Lower lobe of right lung (tissue), 2 donors: Measurements from ENCODE around the gene GRIK5. TPM values are rescaled to one million over a fixed set of nuclear protein-coding genes. Genes with fewer than 3 reads are reported as not detected.

Source experiments
- ATAC-seq, 2 donors: fragments of 200-7000 bp; cut with Tn5 transposase; one replicate each; pipeline ENCODE4 v1.9.1; 2020 to 2022; ENCODE audit warnings: mild to moderate bottlenecking in 2 of 2, moderate library complexity in 2 of 2
- DNase-seq: peaks from one replicate; pipeline ENCODE4 v3.0.0-alpha.2; 2020
- H3K27ac ChIP-seq: fragments of 200-600 bp; one replicate; pipeline ENCODE4 v1.8.0; 2022
- H3K27me3 ChIP-seq: fragments of 200-600 bp; one replicate; pipeline ENCODE4 v1.8.0; 2022; ENCODE audit warnings: low read depth
- H3K36me3 ChIP-seq: fragments of 200-600 bp; one replicate; pipeline ENCODE4 v1.8.0; 2022; ENCODE audit warnings: mild to moderate bottlenecking
- H3K4me1 ChIP-seq: fragments of 200-600 bp; one replicate; pipeline ENCODE4 v1.8.0; 2022
- H3K4me3 ChIP-seq: fragments of 200-600 bp; one replicate; pipeline ENCODE4 v1.8.0; 2022; ENCODE audit warnings: mild to moderate bottlenecking
- H3K9me3 ChIP-seq: fragments of 200-600 bp; one replicate; pipeline ENCODE4 v1.8.0; 2022
- intact Hi-C: fragments of 100-400 bp; cut with DNase I; formaldehyde crosslinking; loops from one replicate; pipeline ENCODE4 v1.11.0; 2022
- total RNA-seq: library from RNA; stranded (reverse); fragmentation: NEBNext Ultra II Directional; extraction: Animal tissue kit (Norgen Biotek cat#: 25700); gene quantifications from one replicate; pipeline ENCODE4 v1.2.1, GENCODE V29; 2021
- TF ChIP-seq, protein P1 (sequence below): fragments of 200-600 bp; IDR thresholded peaks from one replicate; pipeline ENCODE4 v1.8.0; 2022; ENCODE audit warnings: antibody characterized with exemption, mild to moderate bottlenecking
- donor health status: DM: no; HTN: yes; CAD: no; lungs with severe emphysema.

Gene GRIK5
- total RNA-seq, 1 donor from 2014 or later, result 0.41 TPM

DNA sequence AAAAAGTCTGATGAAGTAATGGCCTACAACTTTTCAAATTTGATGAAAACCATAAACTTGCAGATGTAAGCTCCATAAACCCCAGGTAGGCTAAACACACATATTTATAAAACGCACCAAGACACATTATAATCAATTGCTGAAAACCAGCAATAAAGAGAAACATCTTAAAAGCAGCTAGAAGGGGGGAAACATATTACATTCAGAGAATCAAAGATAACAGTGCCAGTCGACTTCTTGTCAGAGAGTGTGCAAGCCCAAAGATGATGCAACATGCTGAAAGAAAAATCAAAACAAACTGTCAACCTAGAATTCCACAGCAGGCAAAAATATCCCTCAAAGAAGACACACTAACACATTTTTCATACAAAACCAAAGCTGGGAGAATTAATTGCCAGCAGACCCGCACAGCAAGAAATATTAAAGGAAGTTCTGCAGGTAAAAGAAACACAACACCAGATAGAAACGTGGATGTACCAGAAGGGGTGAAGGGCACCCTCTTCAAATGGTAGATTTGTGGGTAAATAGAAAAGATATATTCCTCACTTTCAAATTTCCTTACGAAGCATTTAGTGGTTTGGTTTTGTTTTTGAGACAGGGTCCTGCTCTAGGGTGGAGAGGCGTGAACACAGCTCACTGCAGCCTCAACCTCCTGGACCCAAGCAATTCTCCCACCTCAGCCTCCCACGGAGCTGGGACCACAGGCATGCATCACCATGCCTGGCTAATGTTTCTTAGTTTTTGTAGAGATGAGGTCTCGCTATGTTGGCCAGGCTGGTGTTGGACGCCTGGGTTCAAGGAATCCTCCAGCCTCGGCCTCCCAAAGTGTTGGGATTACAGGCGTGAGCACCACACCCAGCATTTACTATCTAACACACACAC lies 59.5 kb downstream of the GRIK5 start:
- H3K36me3 ChIP-seq, result no peaks in the 10 kb centered on the region
- ATAC-seq (no peak), DNase-seq (no peak)
- no peaks in the 10 kb centered on the region for H3K9me3 ChIP-seq
- TF ChIP-seq, protein P1, sequence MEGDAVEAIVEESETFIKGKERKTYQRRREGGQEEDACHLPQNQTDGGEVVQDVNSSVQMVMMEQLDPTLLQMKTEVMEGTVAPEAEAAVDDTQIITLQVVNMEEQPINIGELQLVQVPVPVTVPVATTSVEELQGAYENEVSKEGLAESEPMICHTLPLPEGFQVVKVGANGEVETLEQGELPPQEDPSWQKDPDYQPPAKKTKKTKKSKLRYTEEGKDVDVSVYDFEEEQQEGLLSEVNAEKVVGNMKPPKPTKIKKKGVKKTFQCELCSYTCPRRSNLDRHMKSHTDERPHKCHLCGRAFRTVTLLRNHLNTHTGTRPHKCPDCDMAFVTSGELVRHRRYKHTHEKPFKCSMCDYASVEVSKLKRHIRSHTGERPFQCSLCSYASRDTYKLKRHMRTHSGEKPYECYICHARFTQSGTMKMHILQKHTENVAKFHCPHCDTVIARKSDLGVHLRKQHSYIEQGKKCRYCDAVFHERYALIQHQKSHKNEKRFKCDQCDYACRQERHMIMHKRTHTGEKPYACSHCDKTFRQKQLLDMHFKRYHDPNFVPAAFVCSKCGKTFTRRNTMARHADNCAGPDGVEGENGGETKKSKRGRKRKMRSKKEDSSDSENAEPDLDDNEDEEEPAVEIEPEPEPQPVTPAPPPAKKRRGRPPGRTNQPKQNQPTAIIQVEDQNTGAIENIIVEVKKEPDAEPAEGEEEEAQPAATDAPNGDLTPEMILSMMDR, result no peak
- H3K27me3 ChIP-seq, result no peaks in the 10 kb centered on the region
- intact Hi-C loops, result no loop called here
- H3K4me3 ChIP-seq, result no peak overlapping the region
- H3K4me1 ChIP-seq, result no peaks in the 10 kb centered on the region
- no peak overlapping the region for H3K27ac ChIP-seq

DNA sequence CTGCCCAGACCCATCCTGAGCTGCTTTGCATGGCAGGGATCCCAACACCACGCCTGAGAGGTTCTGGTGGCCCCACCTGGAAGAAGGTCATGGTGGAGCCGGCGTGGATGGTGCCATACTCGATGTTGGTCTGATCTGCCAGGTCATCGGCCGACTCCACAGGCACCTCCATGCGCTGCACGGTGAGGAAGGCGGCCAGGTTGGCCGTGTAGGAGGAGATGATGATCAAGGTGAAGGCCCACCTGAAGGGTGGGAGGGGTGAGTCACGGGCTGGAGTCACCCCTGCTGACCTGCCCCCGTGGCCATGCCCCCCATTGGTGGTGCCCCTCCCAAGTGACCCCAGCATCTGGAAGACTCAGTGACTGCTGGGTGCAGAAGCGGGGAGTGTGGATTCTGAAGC lies 63.4 kb downstream of the GRIK5 start:
- no peaks in the 10 kb centered on the region for H3K36me3 ChIP-seq
- ATAC-seq, result no peak
- TF ChIP-seq, protein P1, result no peak
- no peaks in the 10 kb centered on the region for H3K4me1 ChIP-seq
- H3K4me3 ChIP-seq, result no peak overlapping the region
- H3K27ac ChIP-seq, result no peak overlapping the region
- intact Hi-C loops, result no loop called here
- H3K27me3 ChIP-seq, result peaks cover 3% of the 10 kb centered on the region
- DNase-seq, result no peak
- no peaks in the 10 kb centered on the region for H3K9me3 ChIP-seq

DNA sequence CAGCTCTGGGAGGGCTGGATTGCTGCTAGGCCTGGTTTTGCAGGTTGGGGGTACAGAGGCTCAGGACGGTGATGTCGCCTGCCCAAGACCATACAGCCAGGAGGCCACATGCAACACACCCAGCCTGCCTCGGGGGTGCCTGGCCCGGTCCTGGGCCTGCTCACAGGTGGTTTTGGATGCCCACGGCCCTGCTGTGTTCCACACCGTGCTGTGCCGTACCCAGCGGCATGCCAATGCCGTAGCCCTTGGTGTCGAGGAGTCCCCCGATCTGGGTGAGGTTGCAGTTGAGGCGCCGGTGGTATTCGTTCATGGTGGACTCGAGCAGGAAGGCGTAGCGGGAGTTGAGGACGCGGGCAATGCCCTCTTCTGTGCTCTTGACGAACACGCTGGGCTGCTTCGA lies 64.5 kb downstream of the GRIK5 start:
- Histone ChIP-seq H3K36me3 (no peaks in the 10 kb centered on the region), H3K27me3 (peaks cover 13% of the 10 kb centered on the region), H3K9me3 (no peaks in the 10 kb centered on the region), H3K4me1 (no peaks in the 10 kb centered on the region), H3K4me3 (no peak overlapping the region), H3K27ac (no peak overlapping the region)
- DNase-seq (no peak), ATAC-seq (peak in 1 of 2 donors; percentile 26)
- TF ChIP-seq, protein P1, result no peak
- intact Hi-C loops, result no loop called here

DNA sequence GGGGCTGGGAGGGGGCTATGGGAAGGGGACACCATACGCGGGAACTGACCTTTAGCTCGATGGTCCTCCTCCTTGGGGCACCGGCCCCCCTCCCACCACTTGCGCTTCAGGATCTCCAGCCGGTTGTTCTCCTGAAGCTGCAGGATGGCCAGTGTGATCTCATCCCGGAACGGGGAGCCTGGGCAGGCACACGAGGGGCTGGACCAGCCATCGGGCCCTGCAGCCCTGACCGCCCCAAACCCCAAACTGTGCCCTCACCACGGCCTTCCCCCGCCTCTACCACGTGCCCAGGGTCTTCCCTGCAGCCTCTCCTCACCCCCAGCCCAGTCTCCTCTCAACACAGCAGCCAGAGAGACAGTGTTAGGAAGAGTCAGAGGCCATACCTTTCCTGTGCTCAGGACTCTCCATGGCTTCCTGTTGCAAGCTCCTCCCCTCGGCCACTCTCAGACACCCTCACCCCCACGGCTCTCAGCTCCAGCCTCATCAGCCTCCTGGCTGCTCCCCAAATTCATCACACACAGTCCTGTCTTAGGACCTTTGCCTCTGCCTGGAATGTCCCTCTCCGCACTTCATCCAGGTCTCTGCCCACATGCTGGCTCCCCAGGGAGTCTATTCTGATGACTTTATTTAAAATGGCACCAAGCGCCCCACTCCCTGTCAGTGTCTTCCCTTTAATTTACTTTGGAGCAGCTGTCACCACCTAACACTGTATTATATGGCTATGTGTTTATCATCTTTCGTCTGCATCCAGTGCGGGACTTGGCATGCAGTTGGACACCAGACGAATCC lies 66.3 kb downstream of the GRIK5 start:
- ATAC-seq (no peak), DNase-seq (no peak)
- TF ChIP-seq, protein P1, result no peak
- no peaks in the 10 kb centered on the region for H3K9me3 ChIP-seq
- no peak overlapping the region for H3K27ac ChIP-seq
- H3K4me3 ChIP-seq, result no peak overlapping the region
- H3K4me1 ChIP-seq, result no peaks in the 10 kb centered on the region
- no peaks in the 10 kb centered on the region for H3K36me3 ChIP-seq
- intact Hi-C loops, result no loop called here
- H3K27me3 ChIP-seq, result peaks cover 25% of the 10 kb centered on the region

DNA sequence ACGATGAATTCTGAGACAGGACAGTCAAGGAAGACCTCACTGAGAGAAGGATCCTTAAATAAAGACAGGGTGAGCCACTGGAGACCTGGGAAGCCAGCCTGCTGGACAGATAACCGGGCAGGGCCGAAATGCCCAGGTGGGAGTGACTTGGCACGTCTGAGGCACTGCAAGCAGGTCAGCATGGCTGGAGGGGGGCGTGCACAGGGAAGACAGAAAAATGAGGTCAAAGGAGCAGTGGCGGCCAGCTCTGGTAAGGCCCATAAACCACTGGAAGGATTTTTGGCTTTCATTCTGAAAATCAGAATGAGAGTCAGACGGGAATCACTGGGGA lies 70.2 kb downstream of the GRIK5 start:
- no peaks in the 10 kb centered on the region for H3K9me3 ChIP-seq
- DNase-seq (no peak), ATAC-seq (no peak)
- TF ChIP-seq, protein P1, result no peak
- no peaks in the 10 kb centered on the region for H3K36me3 ChIP-seq
- H3K4me1 ChIP-seq, result peaks cover 4% of the 10 kb centered on the region
- no peak overlapping the region for H3K27ac ChIP-seq
- intact Hi-C loops, result no loop called here
- H3K27me3 ChIP-seq, result peaks cover 63% of the 10 kb centered on the region
- H3K4me3 ChIP-seq, result no peak overlapping the region
